Prostate gland (tissue), 2 donors: ENCODE results near the gene PRR19. TPM values are rescaled to one million over a fixed set of nuclear protein-coding genes. Genes with fewer than 3 reads are reported as not detected.
A peak's percentile ranks its signal among the peaks of the same experiment; 100 is the strongest.

ENCODE experiments used
- DNase-seq: peaks from one replicate; pipeline ENCODE4 v3.0.0-alpha.2; 2019; ENCODE audit warnings: low spot score
- H3K27ac ChIP-seq, 2 donors: fragments of 200-600 bp; sonication (generic); 2 replicates each; pipeline ENCODE4 v1.5.1; 2017 to 2019
- H3K27me3 ChIP-seq: fragments of 200-600 bp; sonication (generic); replicated peaks from 2 replicates; pipeline ENCODE4 v1.5.1; 2019; ENCODE audit not compliant: insufficient read depth
- H3K36me3 ChIP-seq, 2 donors: fragments of 200-600 bp; sonication (generic); 1 replicate in 1 of 2; 2 replicates in 1 of 2; pipeline versions ENCODE4 v1.5.1 to v1.8.1; 2017 to 2019
- H3K4me1 ChIP-seq: fragments of 200-600 bp; sonication (generic); replicated peaks from 2 replicates; pipeline ENCODE4 v1.5.1; 2019
- H3K4me3 ChIP-seq, 2 donors: fragments of 200-600 bp; sonication (generic); 2 replicates each; pipeline ENCODE4 v1.5.1; 2017 to 2019
- H3K9me3 ChIP-seq: fragments of 200-600 bp; sonication (generic); 2 replicates; pipeline ENCODE4 v1.5.1; 2017
- CTCF ChIP-seq, 4 experiments: fragments of 200-600 bp in 2 of 4; fragments of 450-650 bp in 2 of 4; sonication (generic) in 2 of 4; IDR thresholded peaks; 1 replicate in 3 of 4; 2 replicates in 1 of 4; pipeline ENCODE4 v1.5.1; 2016 to 2019; ENCODE audit warnings: antibody characterized with exemption in 4 of 4, mild to moderate bottlenecking in 2 of 4, moderate library complexity in 2 of 4
- POLR2A ChIP-seq: fragments of 450-650 bp; IDR thresholded peaks from one replicate; pipeline ENCODE4 v1.6.1; 2016; ENCODE audit warnings: antibody characterized with exemption, mild to moderate bottlenecking
- POLR2AphosphoS5 ChIP-seq: sonication (generic); formaldehyde crosslinking; IDR thresholded peaks from one replicate; pipeline ENCODE4 v1.6.1; 2017; ENCODE audit warnings: antibody characterized with exemption
- WGBS: methylation state at CpG from one replicate; pipeline ENCODE4 v1.1.5; 2018; 5-methylcytosine and 5-hydroxymethylcytosine counted together
- intact Hi-C: fragments of 100-400 bp; cut with DNase I; formaldehyde crosslinking; loops from one replicate; pipeline ENCODE4 v1.14.2; 2022
- total RNA-seq, 2 donors: library from RNA; depleted of rRNA; stranded (reverse); fragments of >200 nt; gene quantifications; one replicate each; pipeline ENCODE4 v1.1.0, GENCODE V29; 2016

PRR19 gene
- total RNA-seq, 2 donors from 2014 or later: 0.32 to 8.4 TPM

GRCh38 chr19:42290523-42291434 lies 11.2 kb upstream of the PRR19 start:
- Histone ChIP-seq H3K27me3 (no peaks in the 10 kb centered on the region), H3K36me3 (peaks cover 10 to 32% of the 10 kb centered on the region in 2 donors), H3K27ac (no peak overlapping the region), H3K4me1 (peaks cover 9% of the 10 kb centered on the region), H3K9me3 (no peaks in the 10 kb centered on the region), H3K4me3 (no peak overlapping the region)
- no peak for DNase-seq
- WGBS: 83% methylated on average over 29 of the region's 31 CpGs
- intact Hi-C loops: no loop called here
- TF ChIP-seq POLR2A (no peak), POLR2AphosphoS5 (no peak), CTCF (IDR thresholded peaks at IDR 0.05) (peak in 2 of 4 experiments; percentile 29 to 44)

GRCh38 chr19:42291435-42291810 lies 10.5 kb upstream of the PRR19 start:
- Histone ChIP-seq H3K27me3 (no peaks in the 10 kb centered on the region), H3K9me3 (no peaks in the 10 kb centered on the region), H3K4me3 (no peak overlapping the region), H3K36me3 (peaks cover 10 to 32% of the 10 kb centered on the region in 2 donors), H3K4me1 (peaks cover 4% of the 10 kb centered on the region), H3K27ac (no peak overlapping the region)
- no peak for TF ChIP-seq POLR2AphosphoS5
- intact Hi-C loops: no loop called here
- no peak for DNase-seq
- WGBS: 58% methylated on average over 9 of the region's 9 CpGs

GRCh38 chr19:42292042-42292960 lies 9.6 kb upstream of the PRR19 start:
- Histone ChIP-seq H3K4me1 (peaks cover 4% of the 10 kb centered on the region), H3K36me3 (peaks cover 9 to 32% of the 10 kb centered on the region in 2 donors), H3K27me3 (no peaks in the 10 kb centered on the region), H3K27ac (no peak overlapping the region), H3K9me3 (no peaks in the 10 kb centered on the region), H3K4me3 (no peak overlapping the region)
- TF ChIP-seq POLR2AphosphoS5 (no peak), CTCF (IDR thresholded peaks at IDR 0.05) (no peak), POLR2A (no peak)
- WGBS: 85% methylated on average over 27 of the region's 27 CpGs
- DNase-seq: no peak
- intact Hi-C loops: no loop called here

GRCh38 chr19:42292963-42293362 lies 9.0 kb upstream of the PRR19 start:
- H3K9me3 ChIP-seq: no peaks in the 10 kb centered on the region
- H3K36me3 ChIP-seq: peaks cover 6 to 32% of the 10 kb centered on the region in 2 donors
- no peak overlapping the region for H3K4me3 ChIP-seq
- no peaks in the 10 kb centered on the region for H3K4me1 ChIP-seq
- TF ChIP-seq POLR2A (no peak), POLR2AphosphoS5 (no peak), CTCF (IDR thresholded peaks at IDR 0.05) (no peak)
- no peak overlapping the region for H3K27ac ChIP-seq
- DNase-seq: no peak
- H3K27me3 ChIP-seq: no peaks in the 10 kb centered on the region
- WGBS: 90% methylated on average over 5 of the region's 14 CpGs
- intact Hi-C loops: no loop called here

- no peaks in the 10 kb centered on the region for H3K4me1 ChIP-seq
Observed at GRCh38 chr19:42293540-42293939, 8.4 kb upstream of the PRR19 start.

More at GRCh38 chr19:42293540-42293939, 8.4 kb upstream of the PRR19 start:
- 82% methylated on average over 17 of the region's 17 CpGs for WGBS
- Histone ChIP-seq H3K4me3 (no peak overlapping the region), H3K27ac (no peak overlapping the region), H3K27me3 (no peaks in the 10 kb centered on the region), H3K9me3 (no peaks in the 10 kb centered on the region), H3K36me3 (peaks cover 6 to 32% of the 10 kb centered on the region in 2 donors)
- TF ChIP-seq POLR2A: no peak
- no peak for TF ChIP-seq POLR2AphosphoS5
- no peak for TF ChIP-seq CTCF (IDR thresholded peaks at IDR 0.05)
- DNase-seq: no peak
- intact Hi-C loops: no loop called here
